NCI-H128 (cell line): ENCODE data around the gene JKAMP.

Source experiments
- DNase-seq: peaks from one replicate; lab custom pipeline; 2025; ENCODE audit not compliant: unreplicated experiment; lab: John Stamatoyannopoulos, UW

JKAMP gene

GRCh38 chr14:59480166-59480565 is 4.2 kb upstream of the JKAMP start:
- DNase-seq: no peak

- DNase-seq: no peak
These were observed 2.9 kb upstream of the JKAMP start for GRCh38 chr14:59481407-59481806.

- no peak for DNase-seq
These were observed 2.3 kb upstream of the JKAMP start for GRCh38 chr14:59481871-59482540.

- DNase-seq: no peak
These were observed 1.6 kb upstream of the JKAMP start for GRCh38 chr14:59482541-59483331.

- no peak for DNase-seq
These were observed 954 bp upstream of the JKAMP start for GRCh38 chr14:59483363-59483762.

- DNase-seq: no peak
These were observed 390 bp downstream of the JKAMP start for GRCh38 chr14:59484639-59485175.

- no peak for DNase-seq
These were observed 6.4 kb downstream of the JKAMP start for GRCh38 chr14:59490756-59491155.

GRCh38 chr14:59492384-59492783 is 8.1 kb downstream of the JKAMP start:
- no peak for DNase-seq

- no peak for DNase-seq
These were observed 16.4 kb downstream of the JKAMP start for GRCh38 chr14:59500732-59501131.

GRCh38 chr14:59503256-59503655 is 18.9 kb downstream of the JKAMP start:
- DNase-seq: no peak

GRCh38 chr14:59507063-59507751 is 22.9 kb downstream of the JKAMP start:
- DNase-seq: peak; percentile 59

GRCh38 chr14:59507752-59508103 is 23.4 kb downstream of the JKAMP start:
- no peak for DNase-seq

- DNase-seq: no peak
These were observed 24.8 kb downstream of the JKAMP start for GRCh38 chr14:59509101-59509500.

GRCh38 chr14:59510001-59510400 is 25.7 kb downstream of the JKAMP start:
- no peak for DNase-seq

GRCh38 chr14:59510966-59511365 is 26.6 kb downstream of the JKAMP start:
- DNase-seq: no peak

GRCh38 chr14:59511916-59512575 is 27.7 kb downstream of the JKAMP start:
- DNase-seq: no peak

- DNase-seq: no peak
These were observed 35.9 kb downstream of the JKAMP start for GRCh38 chr14:59520224-59520623.

- no peak for DNase-seq
These were observed 44.9 kb downstream of the JKAMP start for GRCh38 chr14:59529189-59529588.

- no peak for DNase-seq
These were observed 46.0 kb downstream of the JKAMP start for GRCh38 chr14:59530349-59530748.

GRCh38 chr14:59532419-59532818 is 48.1 kb downstream of the JKAMP start:
- no peak for DNase-seq

- no peak for DNase-seq
These were observed 50.2 kb downstream of the JKAMP start for GRCh38 chr14:59534361-59534987.
